ENCODE results near the gene APOB. TPM values are rescaled to one million over a fixed set of nuclear protein-coding genes. Genes with fewer than 3 reads are reported as not detected.

APOB gene
- total RNA-seq, 1 experiment from 2014 or later, result not detected

DNA sequence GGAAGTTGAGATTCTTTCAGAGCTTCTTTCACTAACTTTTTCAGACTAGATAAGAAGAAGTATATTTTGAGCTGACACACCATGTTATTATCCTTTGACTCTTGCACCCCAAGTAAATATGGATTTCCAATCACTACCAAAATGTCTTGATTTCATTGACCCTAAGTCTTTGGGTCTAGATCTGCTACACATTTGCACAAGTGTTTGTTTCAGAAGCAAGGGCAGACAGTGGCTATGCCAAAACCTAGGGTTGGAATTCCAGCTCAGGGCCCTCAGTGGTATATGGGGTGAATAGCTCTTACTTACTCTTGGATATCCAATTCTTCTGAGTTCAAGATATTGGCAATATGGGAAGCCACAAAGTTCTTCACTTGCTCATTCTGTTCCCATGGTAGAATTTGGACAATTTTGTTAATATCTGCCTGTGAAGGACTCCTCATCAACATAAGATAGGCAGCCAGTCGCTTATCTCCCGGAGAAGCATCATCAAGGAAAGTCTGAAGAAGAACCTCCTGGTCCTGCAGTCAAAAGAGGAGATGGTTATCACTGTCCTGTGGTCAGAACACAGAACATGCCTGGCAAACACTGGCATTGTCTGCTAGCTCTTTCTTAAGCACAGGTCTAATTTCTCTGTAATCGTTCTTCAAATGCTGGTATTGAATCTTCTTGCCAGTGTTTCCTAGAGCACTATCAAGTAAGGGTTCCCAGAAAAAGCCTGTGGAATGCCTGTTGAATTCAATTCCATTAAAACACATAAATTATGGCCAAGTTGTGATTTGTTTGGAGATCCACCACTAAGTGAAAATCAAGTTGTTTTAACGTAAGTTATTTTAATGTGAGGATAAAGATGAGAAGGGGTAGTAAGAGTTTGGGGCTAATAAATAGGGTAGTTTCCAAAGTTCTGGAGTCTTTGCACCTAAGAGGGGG is 15.6 kb downstream of the APOB start:
- Histone ChIP-seq H3K9me3 (no peaks in the 10 kb centered on the region), H3K27me3 (no peaks in the 10 kb centered on the region; the same call in 1 of the 2 replicates), H3K36me3 (no peaks in the 10 kb centered on the region), H3K4me3 (no peak overlapping the region)
- no peak for DNase-seq

DNA sequence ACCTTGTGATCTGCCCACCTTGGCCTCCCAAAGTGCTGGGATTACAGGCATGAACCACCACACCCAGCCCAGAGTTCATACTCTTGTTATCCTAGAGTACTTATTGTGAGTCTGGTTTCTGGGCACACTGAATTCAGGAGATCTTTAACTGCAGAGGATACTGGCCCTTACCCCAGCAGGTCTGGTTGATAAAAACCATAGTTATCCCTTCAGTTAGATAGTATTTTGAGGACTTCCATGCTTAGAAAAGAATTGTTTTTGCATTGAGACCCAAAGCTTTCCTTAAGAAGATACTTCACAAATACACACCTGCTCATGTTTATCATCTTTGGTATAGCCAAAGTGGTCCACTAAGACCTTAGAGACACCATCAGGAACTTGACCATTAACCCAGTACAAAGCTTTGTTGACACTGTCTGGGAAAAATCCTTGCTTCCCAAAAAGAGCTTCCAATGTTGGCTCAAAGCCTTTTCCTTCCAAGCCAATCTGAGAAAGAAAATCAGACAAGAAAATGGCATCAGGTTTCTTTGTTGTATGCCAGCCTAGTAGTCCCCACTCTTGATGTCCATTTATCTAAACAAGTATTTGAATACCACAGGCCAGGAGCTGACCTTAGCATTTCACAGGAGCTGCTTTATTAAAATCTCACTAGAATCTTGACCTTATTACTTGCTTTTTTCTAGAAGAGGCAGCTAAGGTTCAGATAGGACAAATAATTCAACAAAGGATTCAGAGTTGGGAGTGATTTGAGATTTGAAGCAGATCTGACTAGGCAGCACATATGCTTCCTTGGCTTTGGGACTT is 17.2 kb downstream of the APOB start:
- no peaks in the 10 kb centered on the region for H3K9me3 ChIP-seq
- no peak for DNase-seq
- H3K36me3 ChIP-seq, result no peaks in the 10 kb centered on the region
- H3K4me3 ChIP-seq, result no peak overlapping the region
- H3K27me3 ChIP-seq, result peaks cover 4% of the 10 kb centered on the region; the same call in 1 of the 2 replicates

DNA sequence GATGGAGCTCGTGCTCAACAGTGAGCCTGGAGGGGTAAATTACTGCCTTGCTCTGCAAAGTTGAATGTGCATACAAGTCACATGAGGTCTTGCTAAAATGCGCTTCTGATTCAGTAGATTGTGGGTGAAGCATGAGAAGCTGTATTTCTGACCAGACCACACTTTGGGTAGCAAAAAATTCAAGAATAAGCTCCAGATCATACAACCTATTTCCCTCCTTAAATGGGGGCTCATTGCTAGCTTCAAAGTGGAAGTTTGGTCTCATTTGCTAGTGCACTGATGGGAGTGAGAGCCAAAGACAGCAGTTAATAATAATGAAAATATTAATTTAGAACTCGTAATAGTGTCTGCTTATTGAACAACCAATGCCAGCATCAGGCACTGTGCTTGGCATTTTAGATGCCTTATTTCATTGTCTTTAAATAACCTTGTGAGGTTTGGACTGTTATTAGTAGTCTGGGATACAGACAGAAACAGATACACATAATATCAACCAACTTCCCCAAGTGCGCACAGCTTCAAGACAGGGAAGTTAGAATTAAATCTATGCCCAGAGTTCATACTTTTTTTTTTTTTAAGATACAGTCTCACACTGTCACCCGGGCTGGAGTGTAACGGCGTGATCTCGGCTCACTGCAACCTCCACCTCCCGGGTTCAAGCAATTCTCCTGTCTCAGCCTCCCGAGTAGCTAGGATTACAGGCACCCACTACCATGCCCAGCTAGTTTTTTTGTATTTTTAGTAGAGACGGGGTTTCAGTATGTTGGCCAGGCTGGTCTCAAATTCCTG is 18.0 kb downstream of the APOB start:
- DNase-seq, result no peak
- Histone ChIP-seq H3K36me3 (no peaks in the 10 kb centered on the region), H3K9me3 (no peaks in the 10 kb centered on the region), H3K4me3 (no peak overlapping the region), H3K27me3 (peaks cover 4% of the 10 kb centered on the region; the same call in 1 of the 2 replicates)

DNA sequence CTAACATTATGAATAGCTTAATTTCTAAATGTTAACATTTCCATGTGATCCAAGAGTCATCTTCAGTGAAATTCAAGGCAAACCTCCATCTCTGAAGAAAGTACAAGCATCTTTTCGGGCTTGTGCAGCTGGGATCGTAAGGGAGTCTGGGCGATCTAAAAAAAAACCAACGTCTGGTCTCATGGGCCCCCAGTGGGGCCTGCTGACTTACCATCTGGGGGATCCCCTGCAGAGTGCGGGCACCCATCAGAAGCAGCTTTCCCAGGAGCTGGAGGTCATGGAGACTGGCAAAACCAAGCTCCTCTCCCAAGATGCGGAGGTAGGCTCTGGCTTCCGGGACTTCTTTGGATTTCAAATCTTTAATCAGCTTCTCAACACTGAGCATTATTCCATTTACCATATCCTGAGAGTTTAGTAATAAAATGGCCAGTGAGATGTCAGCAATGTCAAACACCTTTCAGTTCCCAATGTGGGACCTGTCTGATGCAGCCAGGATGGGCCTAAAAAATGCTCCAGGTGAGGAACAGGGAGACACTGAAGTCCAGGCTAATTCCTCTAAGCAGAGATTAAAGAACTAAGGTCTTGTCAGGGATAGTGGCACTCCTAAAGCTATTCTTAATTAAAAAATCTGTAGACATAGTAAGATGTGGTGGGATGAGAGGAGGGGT is 19.0 kb downstream of the APOB start:
- Histone ChIP-seq H3K27me3 (peaks cover 4% of the 10 kb centered on the region; the same call in 1 of the 2 replicates), H3K9me3 (no peaks in the 10 kb centered on the region), H3K4me3 (no peak overlapping the region), H3K36me3 (no peaks in the 10 kb centered on the region)
- DNase-seq, result no peak

DNA sequence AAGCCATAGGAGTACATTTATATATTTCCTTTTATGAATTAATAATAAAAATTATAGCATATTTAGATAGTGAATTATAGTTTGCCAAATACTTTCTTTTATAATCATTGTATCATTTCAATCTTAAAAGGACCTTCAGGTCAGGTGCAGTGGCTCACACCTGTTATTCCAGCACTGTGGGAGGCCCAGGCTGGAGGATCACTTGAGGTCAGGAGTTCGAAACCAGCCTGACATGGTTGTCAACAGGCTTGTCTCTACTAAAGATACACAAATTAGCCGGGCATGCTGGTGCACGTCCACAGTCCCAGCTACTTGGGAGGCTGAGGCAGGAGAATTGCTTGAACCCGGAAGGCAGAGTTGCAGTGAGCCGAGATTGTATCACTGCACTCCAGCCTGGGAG is 19.7 kb downstream of the APOB start:
- H3K4me3 ChIP-seq, result no peak overlapping the region
- H3K27me3 ChIP-seq, result peaks cover 4% of the 10 kb centered on the region; the same call in 1 of the 2 replicates
- H3K9me3 ChIP-seq, result no peaks in the 10 kb centered on the region
- DNase-seq, result no peak
- no peaks in the 10 kb centered on the region for H3K36me3 ChIP-seq

DNA sequence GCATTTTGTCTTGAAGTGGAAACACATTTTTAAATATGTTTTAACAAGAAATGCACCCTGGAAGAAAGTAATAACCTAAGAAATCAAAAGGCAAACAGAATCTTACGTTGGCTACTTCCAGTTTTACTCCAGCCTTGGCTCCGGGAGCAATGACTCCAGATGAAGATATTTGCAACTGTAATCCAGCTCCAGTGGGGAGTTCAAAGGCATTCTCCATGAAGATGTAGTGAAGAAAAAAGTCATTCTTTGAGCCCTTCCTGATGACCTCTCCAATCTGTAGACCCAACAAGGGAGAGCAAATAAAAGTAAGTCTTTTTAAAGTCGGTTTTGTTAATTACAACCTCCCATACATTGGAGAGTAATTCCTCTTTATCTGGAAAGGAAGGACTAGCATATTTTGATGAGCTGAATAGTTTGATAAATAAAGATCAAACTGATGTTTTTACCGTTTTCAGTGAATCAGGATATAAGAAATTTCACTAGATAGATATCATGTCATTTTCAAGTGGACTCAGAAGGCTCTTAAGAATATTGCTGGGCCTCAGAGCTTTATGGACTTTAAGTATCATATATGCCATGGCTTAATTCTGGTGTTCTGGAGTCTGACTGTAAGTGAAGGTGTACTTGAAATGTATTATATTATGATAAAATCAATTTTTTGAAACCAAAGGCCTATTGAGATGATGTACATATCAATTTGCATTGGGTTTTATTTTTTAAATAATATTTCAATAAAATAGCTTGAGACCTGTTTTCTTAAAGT is 20.3 kb downstream of the APOB start:
- H3K27me3 ChIP-seq, result peaks cover 4% of the 10 kb centered on the region; the same call in 1 of the 2 replicates
- H3K9me3 ChIP-seq, result no peaks in the 10 kb centered on the region
- H3K36me3 ChIP-seq, result no peaks in the 10 kb centered on the region
- DNase-seq, result no peak
- H3K4me3 ChIP-seq, result no peak overlapping the region

DNA sequence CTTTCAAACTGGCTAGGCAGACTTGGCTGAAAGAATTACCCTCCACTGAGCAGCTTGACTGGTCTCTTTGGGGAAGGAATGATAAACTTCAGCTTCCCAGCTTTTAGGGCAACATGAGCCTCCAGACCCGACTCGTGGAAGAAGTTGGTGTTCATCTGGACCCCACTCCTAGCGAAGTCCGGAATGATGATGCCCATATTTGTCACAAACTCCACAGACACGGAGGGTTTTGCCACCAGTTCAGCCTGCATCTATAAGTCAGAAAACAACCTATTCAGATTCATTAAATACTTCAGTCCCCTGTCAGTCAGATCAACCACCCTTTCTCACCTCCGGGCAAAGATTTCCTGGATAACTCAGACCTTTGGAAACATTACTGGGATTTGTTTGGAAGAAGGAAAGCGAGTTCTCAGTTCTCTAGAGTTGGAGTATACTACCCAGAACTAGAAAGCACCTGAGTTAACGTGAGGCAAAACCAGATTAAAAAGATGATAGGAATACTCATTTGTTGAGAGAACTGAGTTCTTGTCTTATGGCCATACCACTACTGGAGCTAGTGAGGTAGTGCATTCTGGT is 21.0 kb downstream of the APOB start:
- no peak overlapping the region for H3K4me3 ChIP-seq
- no peaks in the 10 kb centered on the region for H3K9me3 ChIP-seq
- peaks cover 4% of the 10 kb centered on the region; the same call in 1 of the 2 replicates for H3K27me3 ChIP-seq
- DNase-seq, result no peak
- H3K36me3 ChIP-seq, result no peaks in the 10 kb centered on the region

DNA sequence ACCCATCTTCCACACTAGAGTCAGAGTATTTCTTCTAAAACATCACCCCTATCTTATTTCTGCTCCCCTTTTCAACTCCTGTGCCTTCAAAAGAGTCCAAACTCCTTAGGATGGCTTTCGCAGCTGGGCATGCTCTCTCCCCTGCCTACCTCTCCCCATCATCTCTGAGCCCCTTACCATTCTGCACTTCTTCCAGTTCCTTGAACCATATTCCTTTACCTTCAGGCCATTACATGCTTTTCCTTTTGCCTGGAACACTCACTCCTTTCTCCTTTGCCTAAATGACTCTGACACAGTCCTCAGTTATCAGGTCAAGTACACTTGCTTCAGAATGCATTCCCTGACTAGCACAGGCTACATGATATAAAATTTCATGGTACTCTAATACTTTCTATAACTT is 22.4 kb downstream of the APOB start:
- Histone ChIP-seq H3K9me3 (no peaks in the 10 kb centered on the region), H3K36me3 (no peaks in the 10 kb centered on the region), H3K4me3 (no peak overlapping the region), H3K27me3 (peaks cover 4% of the 10 kb centered on the region; the same call in 1 of the 2 replicates)
- no peak for DNase-seq

DNA sequence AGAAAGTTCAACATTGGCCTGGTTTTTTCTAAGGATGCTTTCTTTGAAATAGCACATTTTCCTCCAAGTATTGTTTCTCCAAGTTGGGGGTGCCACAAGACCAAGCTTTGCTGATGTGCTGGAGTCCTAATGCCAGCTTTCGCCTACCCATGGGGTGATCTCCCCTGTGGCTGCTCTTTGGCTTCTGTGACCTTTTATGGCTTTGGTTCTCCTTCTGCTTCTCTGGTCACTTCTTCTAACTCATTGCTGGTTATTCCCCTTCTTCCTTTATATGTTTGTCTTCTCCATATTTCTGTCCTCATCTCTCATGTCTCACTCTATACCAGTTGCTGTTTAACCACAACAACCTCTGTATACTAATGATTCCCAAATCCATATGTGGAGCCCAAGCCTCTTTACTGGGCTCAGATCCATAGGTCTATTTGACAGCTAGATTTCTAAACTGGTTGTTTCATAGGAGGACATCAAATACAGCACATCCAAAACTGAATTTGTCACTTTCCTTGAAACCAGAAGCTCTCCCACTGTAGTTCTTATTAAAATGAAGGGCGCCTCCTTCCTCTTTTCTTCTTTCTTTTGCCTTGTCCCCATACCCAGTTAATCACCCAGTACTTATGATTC is 23.1 kb downstream of the APOB start:
- H3K4me3 ChIP-seq, result no peak overlapping the region
- no peak for DNase-seq
- no peaks in the 10 kb centered on the region for H3K36me3 ChIP-seq
- H3K27me3 ChIP-seq, result peaks cover 4% of the 10 kb centered on the region; the same call in 1 of the 2 replicates
- no peaks in the 10 kb centered on the region for H3K9me3 ChIP-seq

DNA sequence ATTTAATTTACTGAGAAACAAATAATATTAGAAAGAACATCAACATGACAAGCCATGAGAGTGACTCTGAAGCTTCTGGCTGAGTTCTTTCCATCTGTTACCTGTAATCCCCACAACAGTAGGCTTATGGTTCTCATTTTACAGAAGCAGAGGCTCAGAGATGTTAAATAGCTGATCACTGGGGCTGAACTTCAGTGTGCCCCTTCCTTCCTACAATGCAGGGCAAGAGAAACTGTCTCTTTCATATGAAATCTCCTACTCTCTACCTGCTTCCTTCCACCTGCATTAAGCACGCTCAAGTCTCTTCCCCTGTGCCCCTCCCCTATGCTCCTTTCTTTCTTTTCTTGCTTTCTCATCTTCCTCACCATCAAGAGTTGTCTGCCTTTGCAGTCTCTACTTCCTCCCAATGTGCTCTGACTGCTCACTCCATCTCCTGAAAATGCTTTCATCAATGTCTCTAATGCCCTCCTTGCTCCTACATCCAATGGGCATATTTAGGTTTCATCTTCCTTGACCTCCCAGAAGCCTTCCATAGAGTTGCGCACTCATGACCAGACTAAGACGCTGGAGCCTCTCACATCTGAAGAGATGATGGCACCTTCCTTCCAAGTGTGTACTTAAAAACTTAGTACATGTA is 23.7 kb downstream of the APOB start:
- DNase-seq, result no peak
- H3K4me3 ChIP-seq, result no peak overlapping the region
- peaks cover 4% of the 10 kb centered on the region; the same call in 1 of the 2 replicates for H3K27me3 ChIP-seq
- H3K9me3 ChIP-seq, result no peaks in the 10 kb centered on the region
- no peaks in the 10 kb centered on the region for H3K36me3 ChIP-seq

DNA sequence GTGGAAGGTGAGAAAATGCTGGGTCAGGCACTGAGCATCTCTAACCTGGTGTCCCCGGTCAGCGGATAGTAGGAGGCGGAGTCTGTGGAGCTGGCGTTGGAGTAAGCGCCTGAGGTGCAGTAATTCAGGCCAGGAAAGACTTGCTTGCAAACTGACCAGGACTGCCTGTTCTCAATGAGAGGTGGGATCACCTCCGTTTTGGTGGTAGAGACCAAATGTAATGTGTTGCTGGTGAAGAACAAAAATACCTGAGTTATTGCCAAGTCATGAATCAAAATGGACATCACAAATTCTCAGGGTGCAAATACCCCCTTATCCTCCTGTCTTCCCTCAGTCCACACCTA is 24.2 kb downstream of the APOB start:
- Histone ChIP-seq H3K36me3 (no peaks in the 10 kb centered on the region), H3K27me3 (peaks cover 4% of the 10 kb centered on the region; the same call in 1 of the 2 replicates), H3K4me3 (no peak overlapping the region), H3K9me3 (no peaks in the 10 kb centered on the region)
- no peak for DNase-seq

DNA sequence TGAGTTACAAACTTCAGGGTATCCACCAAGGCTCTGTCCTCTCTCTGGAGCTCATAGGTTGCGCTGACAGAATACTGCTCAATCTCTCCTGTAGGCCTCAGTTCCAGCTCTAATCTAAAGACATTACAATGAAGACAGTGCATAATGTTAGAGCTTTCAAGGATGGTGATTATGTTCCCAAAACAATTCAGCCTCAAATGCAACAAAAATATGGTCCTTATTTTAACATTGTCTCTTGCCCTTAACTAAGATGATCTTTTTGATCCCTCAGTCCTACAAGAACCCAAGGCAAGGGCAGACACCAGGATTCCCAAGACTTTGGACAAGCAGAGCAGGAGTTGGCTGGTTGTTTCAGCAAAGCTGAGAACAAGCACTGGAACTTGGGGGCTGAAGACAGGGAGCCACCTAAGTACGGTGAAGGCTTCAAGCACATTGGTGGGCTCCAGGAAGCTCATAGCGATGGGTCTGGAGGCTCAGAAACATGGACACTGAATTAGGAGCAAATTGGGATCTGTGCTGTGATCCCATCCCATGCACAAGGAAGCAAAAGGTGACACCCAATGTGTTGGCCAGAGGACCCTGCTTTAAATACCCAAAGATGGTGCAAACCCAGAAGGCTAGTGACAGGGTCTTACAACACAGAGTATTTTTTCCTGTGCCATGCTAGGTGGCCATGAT is 24.7 kb downstream of the APOB start:
- DNase-seq, result no peak
- no peak overlapping the region for H3K4me3 ChIP-seq
- H3K36me3 ChIP-seq, result no peaks in the 10 kb centered on the region
- no peaks in the 10 kb centered on the region for H3K9me3 ChIP-seq
- H3K27me3 ChIP-seq, result peaks cover 4% of the 10 kb centered on the region; the same call in 1 of the 2 replicates

DNA sequence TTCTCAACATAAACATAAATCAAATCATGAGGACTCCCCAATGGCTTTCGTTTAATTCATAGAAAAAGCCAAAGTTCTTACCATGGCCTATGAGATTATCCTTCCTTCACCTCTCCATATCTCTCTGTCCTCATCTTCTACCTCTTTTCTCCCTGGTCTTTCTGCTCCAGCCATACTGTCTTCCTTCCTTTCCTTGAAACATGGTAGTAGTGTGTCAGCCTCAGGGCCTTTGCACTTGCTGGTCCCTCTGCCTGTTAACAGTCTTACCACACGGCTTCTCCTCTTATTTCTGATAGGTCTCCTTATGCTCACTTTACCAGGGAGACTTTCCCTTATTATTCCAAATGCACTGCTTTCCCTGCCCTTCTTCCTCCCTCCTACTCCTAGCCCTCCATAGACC is 25.6 kb downstream of the APOB start:
- Histone ChIP-seq H3K36me3 (no peaks in the 10 kb centered on the region), H3K27me3 (peaks cover 4% of the 10 kb centered on the region; the same call in 1 of the 2 replicates), H3K9me3 (no peaks in the 10 kb centered on the region), H3K4me3 (no peak overlapping the region)
- no peak for DNase-seq

DNA sequence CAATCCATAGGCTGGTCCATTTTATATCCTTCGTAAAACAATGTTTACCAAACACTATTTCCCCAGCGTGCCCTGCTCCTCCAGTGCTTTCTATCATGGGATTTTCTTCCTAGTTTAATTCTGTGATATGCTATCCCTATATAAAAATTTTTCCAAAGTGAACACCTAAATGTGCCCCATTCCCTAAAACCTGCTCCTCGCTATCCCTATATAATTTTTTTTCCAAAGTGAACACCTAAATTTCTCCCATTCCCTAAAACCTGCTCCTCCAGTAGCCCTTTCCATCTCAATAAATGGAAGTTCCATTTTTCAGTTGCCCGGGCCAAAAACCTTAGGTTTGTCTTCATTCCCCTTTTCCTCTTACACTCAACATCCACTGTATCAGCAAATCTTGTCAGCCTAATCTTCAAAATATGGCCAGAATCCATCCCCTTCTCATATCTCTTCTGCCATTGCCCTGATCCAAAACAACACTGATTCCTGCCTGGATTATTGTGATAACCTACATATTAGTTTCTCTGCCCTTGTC is 26.1 kb downstream of the APOB start:
- no peak for DNase-seq
- H3K27me3 ChIP-seq, result peaks cover 4% of the 10 kb centered on the region; the same call in 1 of the 2 replicates

More for the DNA sequence above, 26.1 kb downstream of the APOB start:
- Histone ChIP-seq H3K9me3 (no peaks in the 10 kb centered on the region), H3K4me3 (no peak overlapping the region), H3K36me3 (no peaks in the 10 kb centered on the region)

All from MG63 (cell line).